ENCODE results near the gene CRELD2. TPM values are rescaled to one million over a fixed set of nuclear protein-coding genes. Genes with fewer than 3 reads are reported as not detected.

CRELD2 gene, protein sequence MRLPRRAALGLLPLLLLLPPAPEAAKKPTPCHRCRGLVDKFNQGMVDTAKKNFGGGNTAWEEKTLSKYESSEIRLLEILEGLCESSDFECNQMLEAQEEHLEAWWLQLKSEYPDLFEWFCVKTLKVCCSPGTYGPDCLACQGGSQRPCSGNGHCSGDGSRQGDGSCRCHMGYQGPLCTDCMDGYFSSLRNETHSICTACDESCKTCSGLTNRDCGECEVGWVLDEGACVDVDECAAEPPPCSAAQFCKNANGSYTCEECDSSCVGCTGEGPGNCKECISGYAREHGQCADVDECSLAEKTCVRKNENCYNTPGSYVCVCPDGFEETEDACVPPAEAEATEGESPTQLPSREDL
- total RNA-seq (2014; rRNA removed; shearing (Covaris generic); ENCODE audit: low replicate concordance): 41.8 and 71.8 TPM in 2 replicates

DNA sequence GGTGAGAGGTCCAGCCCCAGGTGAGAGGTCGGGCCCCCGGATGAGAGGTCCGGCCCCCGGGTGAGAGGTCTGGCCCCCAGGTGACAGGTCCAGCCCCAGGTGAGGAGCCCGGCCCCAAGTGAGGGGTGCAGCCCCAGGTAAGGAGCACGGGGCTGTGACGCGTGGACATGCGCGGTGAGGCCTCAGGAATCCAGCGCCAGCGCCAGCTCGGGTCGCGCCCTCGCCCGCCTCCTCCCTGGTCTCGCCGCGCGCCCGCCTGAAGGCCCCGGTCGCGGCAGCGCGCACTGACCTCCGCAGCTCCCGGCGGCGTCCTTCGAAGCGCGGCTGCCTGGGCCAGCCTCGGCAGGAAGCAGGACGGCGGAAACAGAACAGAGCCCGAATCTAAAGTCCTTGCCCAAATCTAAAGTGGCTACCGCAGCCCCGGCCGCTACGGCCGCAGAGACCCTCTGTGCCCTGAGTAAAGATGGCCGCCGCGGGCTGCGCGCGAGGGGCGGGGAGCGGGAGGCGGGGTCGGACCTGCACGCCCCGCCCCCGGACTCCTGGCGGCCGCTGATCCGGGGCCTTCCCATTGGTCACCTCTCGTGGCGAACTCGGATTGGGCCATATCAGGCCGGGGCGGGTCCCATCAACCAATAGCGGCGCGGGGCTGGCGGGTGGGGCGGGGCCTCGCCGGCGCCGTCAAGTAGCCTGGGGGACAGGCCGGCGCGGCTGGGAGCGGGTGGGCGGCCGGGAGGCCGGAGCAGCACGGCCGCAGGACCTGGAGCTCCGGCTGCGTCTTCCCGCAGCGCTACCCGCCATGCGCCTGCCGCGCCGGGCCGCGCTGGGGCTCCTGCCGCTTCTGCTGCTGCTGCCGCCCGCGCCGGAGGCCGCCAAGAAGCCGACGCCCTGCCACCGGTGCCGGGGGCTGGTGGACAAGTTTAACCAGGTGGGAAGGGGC is at the start of gene CRELD2, which contains the start of gene ALG12:
Gene CRELD2, plus strand, starts transcription at position 661 of the 937 bp plus-strand sequence. Its CDS starts 136 bp downstream, at position 797.
Gene ALG12, minus strand, starts transcription at position 465 of the 937 bp plus-strand sequence. CDS start 4,673 bp downstream, outside the sequence.
- DNase-seq: peak; percentile 96
- Histone ChIP-seq H3K27me3 (no peaks in the 10 kb centered on the region), H3K36me3 (peaks cover 3% of the 10 kb centered on the region), H3K4me3 (peak within 1 kb of the TSS; percentile 64), H3K9me3 (no peaks in the 10 kb centered on the region)

DNA sequence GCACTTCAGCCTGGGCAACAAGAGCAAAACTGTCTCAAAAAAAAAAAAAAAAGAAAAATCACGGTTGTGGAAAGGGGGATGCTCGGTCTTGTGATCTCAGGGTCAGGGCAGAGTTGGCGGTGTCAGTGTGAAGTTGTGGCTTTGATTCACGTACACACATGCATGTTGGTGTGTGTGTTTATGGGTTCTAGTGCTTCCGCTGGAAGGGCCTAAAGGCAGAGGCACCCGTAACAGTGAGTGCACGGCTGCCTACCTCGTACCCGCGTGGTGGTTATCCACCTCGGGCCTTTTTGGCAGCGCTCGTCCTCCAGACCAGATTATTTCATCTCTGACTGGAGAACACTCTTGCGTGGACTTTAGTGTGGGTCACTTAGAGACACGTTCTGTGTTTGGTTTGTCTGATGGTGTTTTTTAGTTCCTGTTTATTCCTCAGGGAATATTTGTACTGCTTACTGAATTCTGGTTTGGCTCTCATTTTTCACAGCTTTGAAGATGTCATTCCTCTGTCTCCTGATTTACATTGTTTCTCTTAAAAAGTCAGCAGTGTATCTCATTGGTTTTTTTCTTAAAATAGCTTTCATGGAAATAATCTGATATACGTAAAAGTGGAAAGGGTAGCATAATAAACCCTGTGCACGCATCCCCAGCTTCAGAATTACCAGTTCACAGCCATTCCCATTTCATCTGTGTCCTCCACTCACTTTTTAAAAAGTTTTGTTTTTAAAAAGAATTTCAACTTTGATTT is 49.2 kb upstream of the CRELD2 start:
- Histone ChIP-seq H3K4me3 (no peak overlapping the region), H3K9me3 (peaks cover 27% of the 10 kb centered on the region), H3K36me3 (peaks cover 31% of the 10 kb centered on the region), H3K27me3 (no peaks in the 10 kb centered on the region)
- DNase-seq: no peak

DNA sequence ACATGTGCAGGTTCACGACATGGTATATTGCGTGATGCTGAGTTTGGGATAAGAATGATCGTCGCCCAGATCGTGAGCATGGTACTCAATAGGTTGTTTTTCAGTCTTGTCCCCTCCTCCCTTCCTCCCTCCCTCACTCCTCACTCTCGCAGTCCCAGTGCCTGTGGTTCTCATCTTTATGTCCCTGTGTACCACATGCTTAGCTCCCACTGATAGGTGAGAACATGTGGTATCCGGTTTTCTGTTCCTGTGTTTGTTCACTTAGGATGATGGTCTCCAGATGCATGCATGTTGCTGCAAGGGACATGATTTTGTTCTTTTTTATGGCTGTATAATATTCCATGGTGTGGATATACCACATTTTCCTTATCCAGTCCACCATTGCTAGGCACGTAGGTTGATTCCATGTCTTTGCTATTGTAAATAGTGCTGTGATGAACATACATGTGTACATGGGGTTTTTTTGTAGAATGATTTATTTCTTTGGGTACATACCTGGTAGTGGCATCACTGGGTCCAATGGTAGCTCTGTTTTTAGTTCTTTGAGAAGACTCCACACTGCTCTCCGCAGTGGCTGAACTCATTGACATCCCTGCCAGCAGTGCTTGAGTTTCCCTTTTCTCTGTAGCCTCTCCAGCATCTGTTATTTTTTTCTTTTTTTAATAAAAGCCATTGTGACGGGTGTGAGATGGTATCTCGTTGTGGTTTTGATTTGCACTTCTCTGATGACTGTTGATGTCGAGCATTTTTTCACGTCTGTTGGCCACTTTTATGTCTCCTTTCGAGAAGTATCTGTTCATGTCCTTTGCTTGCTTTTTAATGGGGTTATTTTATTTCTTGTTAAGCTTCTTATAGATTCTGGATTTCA is 48.4 kb upstream of the CRELD2 start:
- peaks cover 31% of the 10 kb centered on the region for H3K36me3 ChIP-seq
- no peaks in the 10 kb centered on the region for H3K27me3 ChIP-seq
- DNase-seq: no peak
- H3K4me3 ChIP-seq: no peak overlapping the region
- H3K9me3 ChIP-seq: peaks cover 27% of the 10 kb centered on the region

DNA sequence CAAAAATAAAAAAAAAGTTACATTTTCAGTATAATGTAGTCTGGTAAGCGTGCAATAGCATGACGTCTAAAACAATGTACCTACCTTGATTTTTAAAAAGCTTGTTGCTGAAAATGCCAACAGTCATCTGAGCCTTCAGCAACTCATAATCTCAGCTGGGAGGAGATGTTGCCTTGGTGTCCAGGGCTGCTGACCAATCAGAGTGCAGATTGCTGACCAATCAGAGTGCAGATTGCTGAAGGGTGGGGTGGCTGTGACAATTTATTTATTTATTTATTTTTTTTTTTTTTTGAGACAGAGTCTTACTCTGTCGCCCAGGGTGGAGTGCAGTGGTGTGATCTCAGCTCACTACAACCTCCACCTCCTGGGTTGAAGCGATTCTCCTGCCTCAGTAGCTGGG is 47.0 kb upstream of the CRELD2 start:
- no peak for DNase-seq

DNA sequence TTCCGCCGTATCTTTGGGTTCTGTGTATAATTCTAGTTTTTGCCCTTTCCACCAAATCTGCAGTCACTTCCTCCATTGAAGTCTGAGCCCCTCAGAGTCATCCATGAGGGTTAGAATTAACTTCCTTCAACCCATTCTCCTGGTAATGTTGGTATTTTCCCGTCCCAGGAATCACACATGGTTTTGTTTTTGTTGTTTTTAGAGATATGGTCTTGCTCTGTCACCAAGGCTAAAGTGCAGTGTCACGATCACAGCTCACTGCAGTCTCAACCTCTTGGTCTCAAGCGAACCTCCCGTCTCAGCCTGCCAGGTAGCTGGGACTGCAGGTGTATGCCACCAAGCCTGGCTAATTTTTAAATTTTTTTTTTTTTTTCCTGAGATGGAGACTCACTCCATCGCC is 46.1 kb upstream of the CRELD2 start:
- H3K27me3 ChIP-seq: no peaks in the 10 kb centered on the region
- peaks cover 20% of the 10 kb centered on the region for H3K9me3 ChIP-seq
- no peak overlapping the region for H3K4me3 ChIP-seq
- H3K36me3 ChIP-seq: peaks cover 29% of the 10 kb centered on the region
- DNase-seq: no peak

More for the DNA sequence above, 47.0 kb upstream of the CRELD2 start:
- Histone ChIP-seq H3K27me3 (no peaks in the 10 kb centered on the region), H3K9me3 (peaks cover 26% of the 10 kb centered on the region), H3K36me3 (peaks cover 30% of the 10 kb centered on the region), H3K4me3 (no peak overlapping the region)

DNA sequence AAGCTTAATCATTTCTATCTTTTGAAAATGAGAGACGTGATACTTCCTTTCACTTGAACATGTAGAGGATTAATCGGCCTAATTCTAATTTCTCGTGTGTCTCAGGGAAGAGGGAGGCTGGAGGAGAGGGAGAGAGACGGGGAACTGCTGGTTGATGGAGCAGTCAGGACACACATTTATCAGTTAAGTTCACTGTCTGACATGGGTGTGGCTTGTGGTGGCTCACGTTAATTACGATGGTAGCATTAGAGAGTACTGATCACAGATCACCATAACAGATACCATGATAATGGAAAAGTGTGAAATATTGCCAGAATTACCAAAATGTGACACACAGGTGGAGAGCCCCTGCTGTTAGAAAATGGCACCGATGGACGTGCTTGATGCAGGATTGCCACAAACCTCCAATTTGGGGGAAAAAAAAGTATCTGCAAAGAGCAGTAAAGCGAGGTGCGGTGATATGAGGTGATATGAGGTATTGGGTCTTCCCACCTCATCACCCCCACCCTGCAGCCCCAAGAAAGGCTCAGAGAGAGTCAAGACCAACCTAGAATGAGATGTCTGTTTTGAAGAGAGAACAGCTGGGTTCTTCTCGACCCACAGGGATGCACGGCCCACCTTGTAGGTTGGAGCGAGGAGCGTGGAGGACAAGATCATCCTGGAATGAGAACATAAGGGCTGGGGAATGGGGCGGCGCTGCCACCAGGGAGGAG is 45.0 kb upstream of the CRELD2 start:
- no peak for DNase-seq
- H3K27me3 ChIP-seq: no peaks in the 10 kb centered on the region
- peaks cover 20% of the 10 kb centered on the region for H3K9me3 ChIP-seq

DNA sequence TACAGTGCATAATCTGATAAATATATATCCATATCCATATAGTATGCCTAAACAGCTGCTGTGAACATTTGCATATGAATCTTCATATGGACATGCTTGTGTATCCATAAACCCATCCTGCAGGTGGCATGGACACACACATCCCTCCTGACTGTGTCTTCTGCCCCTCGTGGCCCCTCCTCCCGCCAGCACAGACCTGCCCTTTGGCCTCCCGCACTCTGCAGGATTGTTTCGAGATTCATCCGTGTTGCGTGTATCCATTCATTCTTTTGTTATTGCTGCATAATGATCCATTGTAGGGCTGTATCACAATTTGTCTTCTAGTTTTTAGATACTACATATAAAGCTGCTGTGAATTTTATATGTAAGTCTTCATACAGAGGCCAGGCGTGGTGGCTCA is 40.8 kb upstream of the CRELD2 start:
- Histone ChIP-seq H3K27me3 (no peaks in the 10 kb centered on the region), H3K9me3 (peaks cover 9% of the 10 kb centered on the region), H3K36me3 (peaks cover 20% of the 10 kb centered on the region), H3K4me3 (no peak overlapping the region)
- DNase-seq: no peak

More for the DNA sequence above, 45.0 kb upstream of the CRELD2 start:
- Histone ChIP-seq H3K36me3 (peaks cover 29% of the 10 kb centered on the region), H3K4me3 (no peak overlapping the region)

DNA sequence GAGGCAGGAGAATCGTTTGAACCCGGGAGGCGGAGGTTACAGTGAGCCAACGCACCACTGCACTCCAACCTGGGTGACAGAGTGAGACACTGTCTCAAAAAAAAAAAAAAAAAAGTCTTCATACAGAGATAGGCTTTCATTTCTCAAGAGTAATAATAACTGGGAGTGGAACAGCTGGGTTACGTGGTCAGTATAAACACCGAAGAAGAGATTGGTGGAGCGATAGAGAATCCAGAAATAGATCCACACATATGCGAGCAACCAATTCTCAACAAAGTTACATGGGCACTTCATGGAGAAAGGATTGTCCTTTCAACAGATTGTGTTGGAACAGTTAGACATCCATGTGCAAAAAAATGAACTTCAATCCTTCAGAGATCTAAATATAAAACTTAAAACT is 40.2 kb upstream of the CRELD2 start:
- Histone ChIP-seq H3K4me3 (no peak overlapping the region), H3K27me3 (no peaks in the 10 kb centered on the region), H3K9me3 (peaks cover 9% of the 10 kb centered on the region), H3K36me3 (peaks cover 24% of the 10 kb centered on the region)
- no peak for DNase-seq

DNA sequence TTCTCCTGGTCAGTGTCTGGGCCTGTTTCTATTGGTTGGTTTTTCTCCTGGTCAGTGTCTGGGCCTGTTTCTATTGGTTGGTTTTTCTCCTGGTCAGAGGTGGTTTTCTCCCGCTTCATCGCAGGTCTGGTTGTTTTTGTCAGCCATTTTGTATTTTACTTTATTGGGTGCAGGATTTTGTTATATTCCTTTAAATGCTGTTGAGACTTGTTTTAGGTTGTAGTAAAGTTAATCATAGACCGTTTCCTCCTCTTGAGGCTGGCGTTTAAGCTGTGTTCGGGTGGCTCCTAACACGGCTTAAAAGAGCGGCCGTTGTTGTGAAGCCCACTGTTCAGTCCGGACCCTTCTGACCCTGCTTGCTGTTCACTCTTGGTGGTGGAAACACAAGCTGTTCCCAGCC is 38.6 kb upstream of the CRELD2 start:
- Histone ChIP-seq H3K27me3 (no peaks in the 10 kb centered on the region), H3K36me3 (peaks cover 40% of the 10 kb centered on the region), H3K9me3 (peaks cover 9% of the 10 kb centered on the region), H3K4me3 (no peak overlapping the region)
- no peak for DNase-seq

DNA sequence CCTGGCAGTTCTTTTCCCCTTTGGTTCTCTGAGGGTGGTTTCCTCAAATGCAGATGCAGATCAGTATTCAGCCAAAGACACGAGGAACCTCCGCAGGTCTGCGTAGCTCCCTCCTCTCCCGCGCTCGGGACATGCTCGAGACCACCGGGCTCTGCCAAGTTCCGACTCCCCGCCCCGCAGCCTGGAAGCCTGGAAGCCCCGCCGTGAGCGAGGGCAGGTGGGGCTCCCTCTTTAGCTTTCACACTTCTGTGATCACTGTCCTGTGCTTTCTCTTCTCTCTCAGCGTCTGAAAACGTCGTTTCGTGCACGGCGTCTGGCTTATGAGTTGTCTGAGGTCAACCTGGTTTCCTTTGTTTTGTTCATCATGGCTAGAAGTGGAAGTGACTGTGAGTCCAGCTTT is 38.2 kb upstream of the CRELD2 start:
- no peaks in the 10 kb centered on the region for H3K27me3 ChIP-seq
- H3K9me3 ChIP-seq: peaks cover 9% of the 10 kb centered on the region
- no peak for DNase-seq
- no peak overlapping the region for H3K4me3 ChIP-seq
- H3K36me3 ChIP-seq: peaks cover 44% of the 10 kb centered on the region

DNA sequence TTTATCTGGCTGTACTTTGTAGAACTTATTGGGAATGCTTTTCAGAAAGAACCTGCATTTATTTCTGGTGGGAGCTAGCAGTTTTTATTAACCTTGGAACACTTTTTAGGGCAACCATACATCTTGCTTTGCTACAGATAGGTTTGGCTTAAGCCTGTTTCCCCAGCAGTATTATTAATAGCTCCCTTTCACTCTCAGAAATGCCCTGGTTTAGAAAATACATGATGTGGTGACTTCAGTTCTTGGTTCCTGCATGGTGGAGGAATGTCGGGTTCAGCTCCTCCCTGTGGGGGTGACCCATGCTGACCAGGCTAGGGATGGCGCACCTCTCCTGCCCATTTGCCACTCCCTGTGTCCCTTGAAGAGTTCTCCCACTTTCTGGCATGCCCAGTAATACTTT is 36.6 kb upstream of the CRELD2 start:
- Histone ChIP-seq H3K36me3 (peaks cover 55% of the 10 kb centered on the region), H3K9me3 (peaks cover 8% of the 10 kb centered on the region; the same call in 1 of the 2 replicates), H3K27me3 (no peaks in the 10 kb centered on the region), H3K4me3 (no peak overlapping the region)
- DNase-seq: no peak

DNA sequence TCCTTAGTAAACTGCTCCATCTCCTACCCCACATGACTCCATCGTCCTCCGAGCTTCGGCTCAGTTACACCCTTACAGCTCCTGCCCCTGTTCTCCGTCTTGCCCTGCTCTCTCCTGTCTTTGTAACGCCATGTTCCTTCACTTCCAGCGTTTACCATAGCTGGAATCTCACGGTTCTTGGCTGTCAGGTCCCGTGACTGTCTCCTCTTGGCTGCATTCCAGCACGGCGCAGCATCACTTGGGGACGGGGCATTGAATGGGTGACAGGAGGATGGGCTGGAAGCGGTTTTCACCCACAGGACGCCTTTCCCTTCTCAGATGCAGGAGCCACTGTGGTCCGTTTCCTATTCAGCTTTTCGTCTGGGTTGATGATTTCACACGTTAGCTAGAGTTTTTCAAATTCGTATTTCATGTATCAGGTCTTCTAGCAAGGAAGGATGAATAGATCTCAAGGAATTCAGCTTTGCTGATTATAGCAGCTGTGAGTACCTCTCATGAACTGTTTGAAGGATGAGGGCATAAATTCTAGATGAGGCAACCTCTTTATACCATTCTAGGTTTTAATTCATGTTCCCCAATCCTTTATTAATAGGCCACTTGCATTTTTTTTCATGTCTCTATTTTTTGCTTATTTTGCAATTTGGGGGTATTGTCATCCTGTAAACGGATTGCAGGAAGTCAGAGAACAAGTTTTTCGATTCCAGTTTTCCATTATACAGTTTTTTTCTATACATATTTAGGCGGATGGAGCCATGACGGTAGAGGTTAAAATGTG is 35.7 kb upstream of the CRELD2 start:
- Histone ChIP-seq H3K4me3 (no peak overlapping the region), H3K27me3 (no peaks in the 10 kb centered on the region), H3K9me3 (peaks cover 6% of the 10 kb centered on the region; the same call in 1 of the 2 replicates), H3K36me3 (peaks cover 57% of the 10 kb centered on the region)
- no peak for DNase-seq

DNA sequence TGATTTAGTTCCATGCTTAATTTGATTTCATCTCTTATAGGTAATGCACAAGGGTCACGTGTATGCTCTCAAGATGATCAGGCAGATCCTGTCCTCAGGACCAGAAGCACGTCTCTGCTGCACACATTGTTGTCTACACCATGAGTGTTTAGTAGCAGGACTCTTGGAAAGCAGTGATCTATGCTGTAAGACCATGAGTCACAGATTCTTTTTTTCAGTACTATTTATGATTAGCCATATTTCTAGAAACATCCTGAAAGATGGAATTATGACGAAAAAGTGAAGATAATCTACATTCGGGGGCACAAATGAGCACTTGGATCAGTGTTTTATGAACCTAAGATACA is 35.2 kb upstream of the CRELD2 start:
- Histone ChIP-seq H3K9me3 (peaks cover 3% of the 10 kb centered on the region; the same call in 1 of the 2 replicates), H3K36me3 (peaks cover 57% of the 10 kb centered on the region)
- no peak for DNase-seq

DNA sequence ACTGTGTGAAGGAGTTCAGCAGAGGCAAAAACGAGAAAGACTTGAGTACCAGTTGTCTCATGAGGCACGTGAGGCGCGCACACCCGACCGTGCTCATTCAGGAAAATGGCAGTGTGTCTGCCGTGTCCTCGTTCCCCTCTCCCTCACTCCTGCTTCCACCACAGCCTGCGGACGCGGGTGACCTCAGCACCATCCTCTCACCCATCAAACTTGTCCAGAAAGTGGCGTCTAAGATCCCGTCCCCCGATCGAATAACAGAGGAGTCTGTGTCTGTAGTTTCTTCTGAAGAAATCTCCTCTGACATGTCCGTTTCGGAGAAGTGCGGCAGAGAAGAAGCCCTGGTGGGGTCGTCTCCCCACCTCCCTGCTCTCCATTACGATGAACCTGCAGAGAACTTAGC is 34.4 kb upstream of the CRELD2 start:
- Histone ChIP-seq H3K9me3 (no peaks in the 10 kb centered on the region; the same call in 1 of the 2 replicates), H3K36me3 (peaks cover 62% of the 10 kb centered on the region), H3K4me3 (no peak overlapping the region), H3K27me3 (no peaks in the 10 kb centered on the region)
- no peak for DNase-seq

More for the DNA sequence above, 35.2 kb upstream of the CRELD2 start:
- no peak overlapping the region for H3K4me3 ChIP-seq
- no peaks in the 10 kb centered on the region for H3K27me3 ChIP-seq
